ENCODE results near the gene RNF125. TPM values are rescaled to one million over a fixed set of nuclear protein-coding genes. Genes with fewer than 3 reads are reported as not detected.

RNF125 gene
- total RNA-seq, 6 experiments from 2014 or later = 0.12 to 0.66 (median 0.22) TPM

DNA sequence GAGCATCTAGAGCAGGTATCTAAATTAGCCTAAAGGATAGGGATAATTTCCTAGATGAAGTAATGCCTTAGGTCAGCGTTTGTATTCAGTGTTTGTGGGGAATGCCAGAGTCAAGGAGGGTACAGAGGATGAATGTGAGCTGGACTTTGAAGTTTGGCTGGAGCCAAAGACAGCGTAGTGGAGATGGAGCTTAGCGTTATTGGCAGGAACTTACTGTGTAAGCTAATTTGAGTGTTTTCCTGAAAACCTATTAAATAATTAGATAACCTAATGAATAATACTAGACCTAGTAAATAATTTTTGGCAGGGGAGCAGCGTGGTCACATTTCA is 77.2 kb downstream of the RNF125 start:
- Mint-ChIP-seq H3K27ac (no peak overlapping the region), H3K27me3 (ENCODE audit: insufficient read depth) (peaks cover 5% of the 10 kb centered on the region; the same call in 1 of the 2 replicates), H3K4me1 (ENCODE audit: low read depth) (peaks cover 44% of the 10 kb centered on the region), H3K4me3 (no peak overlapping the region), H3K9me3 (no peaks in the 10 kb centered on the region), H3K36me3 (ENCODE audit: low read depth) (peaks cover 30% of the 10 kb centered on the region)
- TF ChIP-seq, protein P1, sequence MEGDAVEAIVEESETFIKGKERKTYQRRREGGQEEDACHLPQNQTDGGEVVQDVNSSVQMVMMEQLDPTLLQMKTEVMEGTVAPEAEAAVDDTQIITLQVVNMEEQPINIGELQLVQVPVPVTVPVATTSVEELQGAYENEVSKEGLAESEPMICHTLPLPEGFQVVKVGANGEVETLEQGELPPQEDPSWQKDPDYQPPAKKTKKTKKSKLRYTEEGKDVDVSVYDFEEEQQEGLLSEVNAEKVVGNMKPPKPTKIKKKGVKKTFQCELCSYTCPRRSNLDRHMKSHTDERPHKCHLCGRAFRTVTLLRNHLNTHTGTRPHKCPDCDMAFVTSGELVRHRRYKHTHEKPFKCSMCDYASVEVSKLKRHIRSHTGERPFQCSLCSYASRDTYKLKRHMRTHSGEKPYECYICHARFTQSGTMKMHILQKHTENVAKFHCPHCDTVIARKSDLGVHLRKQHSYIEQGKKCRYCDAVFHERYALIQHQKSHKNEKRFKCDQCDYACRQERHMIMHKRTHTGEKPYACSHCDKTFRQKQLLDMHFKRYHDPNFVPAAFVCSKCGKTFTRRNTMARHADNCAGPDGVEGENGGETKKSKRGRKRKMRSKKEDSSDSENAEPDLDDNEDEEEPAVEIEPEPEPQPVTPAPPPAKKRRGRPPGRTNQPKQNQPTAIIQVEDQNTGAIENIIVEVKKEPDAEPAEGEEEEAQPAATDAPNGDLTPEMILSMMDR (IDR thresholded peaks at IDR 0.05) = no peak
- no peak for DNase-seq

DNA sequence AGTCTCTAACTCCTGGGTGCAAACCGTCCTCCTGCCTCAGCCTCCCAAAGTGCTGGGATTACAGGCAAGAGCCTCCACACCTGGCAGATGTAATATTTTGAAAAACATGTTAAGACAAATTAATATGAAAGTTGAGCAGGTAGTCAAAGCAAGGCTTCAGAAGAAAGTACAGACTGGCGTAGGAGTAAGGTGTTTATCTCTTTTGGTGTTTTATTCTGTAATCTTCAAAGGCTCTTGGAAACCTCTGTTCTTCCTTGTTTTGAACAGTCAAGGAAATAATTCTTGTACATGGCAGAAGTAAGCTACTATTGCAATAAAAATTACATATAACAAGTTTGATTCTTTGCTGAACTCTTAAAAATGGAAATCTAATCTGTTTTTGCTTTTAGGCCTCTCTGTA is 78.3 kb downstream of the RNF125 start:
- H3K9me3 Mint-ChIP-seq = no peaks in the 10 kb centered on the region
- DNase-seq = no peak
- peaks cover 5% of the 10 kb centered on the region; the same call in 1 of the 2 replicates for H3K27me3 Mint-ChIP-seq (ENCODE audit: insufficient read depth)
- peaks cover 44% of the 10 kb centered on the region for H3K4me1 Mint-ChIP-seq (ENCODE audit: low read depth)
- no peak overlapping the region for H3K4me3 Mint-ChIP-seq
- no peak overlapping the region for H3K27ac Mint-ChIP-seq
- TF ChIP-seq, protein P1 (IDR thresholded peaks at IDR 0.05) = no peak
- H3K36me3 Mint-ChIP-seq (ENCODE audit: low read depth) = peaks cover 30% of the 10 kb centered on the region

DNA sequence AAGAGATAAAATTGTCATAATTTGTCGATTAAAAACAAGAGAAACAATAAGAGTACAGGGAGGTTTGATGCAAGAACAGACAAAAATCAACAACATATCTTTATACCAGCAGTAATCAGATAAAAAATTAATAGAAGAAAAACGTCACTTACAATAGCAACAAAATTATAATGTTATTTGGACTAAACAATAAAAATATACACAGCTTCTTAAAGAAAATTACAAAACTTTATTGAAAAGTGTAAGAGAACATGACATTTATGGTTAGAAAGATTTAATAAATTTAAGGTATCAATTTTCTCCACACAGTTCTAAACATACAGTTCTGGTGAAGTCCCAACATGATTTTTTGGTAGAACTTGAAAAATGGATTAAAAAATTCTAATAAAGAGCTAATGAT is 85.9 kb downstream of the RNF125 start:
- Mint-ChIP-seq H3K27ac (no peak overlapping the region), H3K9me3 (no peaks in the 10 kb centered on the region), H3K4me3 (no peak overlapping the region), H3K36me3 (ENCODE audit: low read depth) (no peaks in the 10 kb centered on the region), H3K27me3 (ENCODE audit: insufficient read depth) (no peaks in the 10 kb centered on the region), H3K4me1 (ENCODE audit: low read depth) (peaks cover 3% of the 10 kb centered on the region; the same call in 1 of the 2 replicates)
- DNase-seq = no peak
- TF ChIP-seq, protein P1 (IDR thresholded peaks at IDR 0.05) = no peak

DNA sequence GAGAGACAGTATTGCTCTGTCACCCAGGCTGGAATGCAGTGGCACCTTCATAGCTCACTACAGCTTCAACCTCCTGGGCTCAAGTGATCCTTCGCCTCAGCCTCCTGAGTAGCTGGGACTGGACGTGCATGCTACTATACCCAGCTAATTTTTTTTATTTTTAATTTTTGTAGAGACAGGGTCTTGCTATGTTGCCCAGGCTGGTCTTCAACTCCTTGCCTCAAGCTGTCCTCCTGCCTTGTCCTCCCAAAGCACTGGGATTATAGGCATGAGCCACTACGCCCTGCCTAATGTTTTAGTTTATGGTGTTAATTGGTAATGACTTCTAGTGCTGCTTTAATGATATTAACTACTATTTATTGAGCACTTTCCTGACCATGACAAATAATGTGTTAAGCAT is 91.4 kb downstream of the RNF125 start:
- no peaks in the 10 kb centered on the region for H3K27me3 Mint-ChIP-seq (ENCODE audit: insufficient read depth)
- no peaks in the 10 kb centered on the region for H3K9me3 Mint-ChIP-seq
- H3K4me1 Mint-ChIP-seq (ENCODE audit: low read depth) = no peaks in the 10 kb centered on the region
- no peak for DNase-seq
- peaks cover 6% of the 10 kb centered on the region for H3K36me3 Mint-ChIP-seq (ENCODE audit: low read depth)
- H3K27ac Mint-ChIP-seq = no peak overlapping the region
- no peak overlapping the region for H3K4me3 Mint-ChIP-seq
- TF ChIP-seq, protein P1 (IDR thresholded peaks at IDR 0.05) = no peak

DNA sequence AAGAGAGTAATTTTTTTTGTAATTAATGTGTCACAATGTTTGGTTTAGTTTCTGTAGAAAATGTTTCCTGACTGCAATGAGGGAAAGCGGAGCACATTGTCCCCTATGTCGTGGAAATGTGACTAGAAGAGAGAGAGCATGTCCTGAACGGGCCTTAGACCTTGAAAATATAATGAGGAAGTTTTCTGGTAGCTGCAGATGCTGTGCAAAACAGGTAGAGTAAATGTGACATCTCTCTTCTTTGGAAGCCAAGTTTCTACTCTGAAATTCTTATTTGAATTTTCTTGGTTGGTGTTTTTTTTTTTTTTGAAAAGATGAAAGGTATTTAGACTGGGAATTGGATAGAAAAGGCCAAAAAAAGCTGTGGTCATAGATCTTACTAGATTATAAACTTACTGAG is 93.1 kb downstream of the RNF125 start:
- Mint-ChIP-seq H3K4me1 (ENCODE audit: low read depth) (no peaks in the 10 kb centered on the region), H3K27ac (no peak overlapping the region), H3K27me3 (ENCODE audit: insufficient read depth) (no peaks in the 10 kb centered on the region), H3K4me3 (no peak overlapping the region), H3K36me3 (ENCODE audit: low read depth) (peaks cover 15% of the 10 kb centered on the region), H3K9me3 (no peaks in the 10 kb centered on the region)
- no peak for DNase-seq
- TF ChIP-seq, protein P1 (IDR thresholded peaks at IDR 0.05) = no peak

DNA sequence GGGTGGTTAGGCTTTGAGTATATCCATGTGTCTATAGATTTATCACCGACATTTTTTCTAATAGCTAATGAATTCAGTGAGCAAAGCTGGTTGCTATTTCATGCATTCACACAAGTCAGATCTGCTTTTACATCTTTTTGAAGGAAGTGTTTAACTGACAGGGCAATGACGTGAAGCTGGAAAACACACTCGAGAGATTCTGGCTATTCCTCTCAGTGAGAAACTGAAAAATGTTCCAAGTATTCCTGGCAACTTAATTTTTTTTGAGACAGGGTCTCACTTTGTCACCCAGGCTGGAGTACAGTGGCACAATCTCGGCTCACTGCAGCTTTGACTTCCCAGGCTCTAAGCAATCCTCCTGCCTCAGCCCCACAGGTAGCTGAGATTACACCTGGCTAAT is 94.2 kb downstream of the RNF125 start:
- 0 out of 2 replicates have a peak, but pooled peaks cover 5% of the 10 kb centered on the region for H3K4me1 Mint-ChIP-seq (ENCODE audit: low read depth)
- DNase-seq = no peak
- no peak overlapping the region for H3K27ac Mint-ChIP-seq
- H3K9me3 Mint-ChIP-seq = no peaks in the 10 kb centered on the region
- H3K4me3 Mint-ChIP-seq = no peak overlapping the region
- H3K36me3 Mint-ChIP-seq (ENCODE audit: low read depth) = peaks cover 20% of the 10 kb centered on the region
- H3K27me3 Mint-ChIP-seq (ENCODE audit: insufficient read depth) = no peaks in the 10 kb centered on the region
- TF ChIP-seq, protein P1 (IDR thresholded peaks at IDR 0.05) = no peak
